Stimulated activated CD4-positive, alpha-beta T cell treated with anti-CD3 and anti-CD28 coated beads, Interleukin-4, amount 100 ng/mL, for 4 hours (primary cell): Measurements from ENCODE around the gene PDXDC1.
A peak's percentile ranks its signal among the peaks of the same experiment; 100 is the strongest.
"Not testable (repeated sequence)": the region's sequence is repeated elsewhere in the genome, so short reads cannot be mapped to it uniquely, and the experiment has no call there.

Source experiments
- DNase-seq, 2 experiments: peaks; one replicate each; pipeline ENCODE4 v3.0.0-alpha.2; 2020

PDXDC1 gene

GRCh38 chr16:14974656-14975417, at the start of gene PDXDC1:
PDXDC1 (plus strand) TSS chr16:14975026; CDS start chr16:14975200, 174 bp downstream.
- peak; percentile 97 for DNase-seq

- DNase-seq, result not testable (repeated sequence)
These were observed 46.6 kb upstream of the PDXDC1 start for GRCh38 chr16:14928064-14928714.

- DNase-seq, result not testable (repeated sequence)
These were observed 45.6 kb upstream of the PDXDC1 start for GRCh38 chr16:14929176-14929575.

- DNase-seq, result not testable (repeated sequence)
These were observed 44.6 kb upstream of the PDXDC1 start for GRCh38 chr16:14930246-14930645.

- DNase-seq, result not testable (repeated sequence)
These were observed 43.9 kb upstream of the PDXDC1 start for GRCh38 chr16:14930971-14931370.

- DNase-seq, result not testable (repeated sequence)
These were observed 42.0 kb upstream of the PDXDC1 start for GRCh38 chr16:14932581-14933375.

- not testable (repeated sequence) for DNase-seq
These were observed 37.7 kb upstream of the PDXDC1 start, which contains the start of gene NPIPA1 for GRCh38 chr16:14937143-14937542. NPIPA1 (plus strand) TSS chr16:14937443; CDS start chr16:14937443, 0 bp downstream.

- DNase-seq, result not testable (repeated sequence)
These were observed 36.8 kb upstream of the PDXDC1 start for GRCh38 chr16:14937994-14938393.

GRCh38 chr16:14942686-14943085, 32.1 kb upstream of the PDXDC1 start:
- DNase-seq, result not testable (repeated sequence)

- DNase-seq, result no peak
These were observed 19.1 kb upstream of the PDXDC1 start for GRCh38 chr16:14955546-14956231.

- DNase-seq, result no peak
These were observed 17.1 kb upstream of the PDXDC1 start for GRCh38 chr16:14957576-14958322.

- DNase-seq, result no peak
These were observed 16.6 kb upstream of the PDXDC1 start for GRCh38 chr16:14958323-14958600.

- DNase-seq, result no peak
These were observed 15.9 kb upstream of the PDXDC1 start for GRCh38 chr16:14958970-14959369.

GRCh38 chr16:14961405-14962186, 13.2 kb upstream of the PDXDC1 start:
- DNase-seq, result no peak

GRCh38 chr16:14963281-14964173, 11.3 kb upstream of the PDXDC1 start:
- no peak for DNase-seq

GRCh38 chr16:14965328-14965727, 9.5 kb upstream of the PDXDC1 start:
- no peak for DNase-seq

GRCh38 chr16:14969795-14970194, 5.0 kb upstream of the PDXDC1 start:
- not testable (repeated sequence) for DNase-seq

- DNase-seq, result not testable (repeated sequence)
These were observed 3.1 kb upstream of the PDXDC1 start for GRCh38 chr16:14971621-14972228.

GRCh38 chr16:14973785-14974322, 972 bp upstream of the PDXDC1 start:
- DNase-seq, result not testable (repeated sequence)

- DNase-seq, result not testable (repeated sequence)
These were observed 533 bp upstream of the PDXDC1 start for GRCh38 chr16:14974331-14974655.
